OCI-M1 (cell line): Measurements from ENCODE around the gene FALEC.
A peak's percentile ranks its signal among the peaks of the same experiment; 100 is the strongest.
"Not testable (repeated sequence)": the region's sequence is repeated elsewhere in the genome, so short reads cannot be mapped to it uniquely, and the experiment has no call there.

ENCODE experiments used
- DNase-seq: peaks from one replicate; lab custom pipeline; 2025; lab: John Stamatoyannopoulos, UW

The FALEC gene

DNA sequence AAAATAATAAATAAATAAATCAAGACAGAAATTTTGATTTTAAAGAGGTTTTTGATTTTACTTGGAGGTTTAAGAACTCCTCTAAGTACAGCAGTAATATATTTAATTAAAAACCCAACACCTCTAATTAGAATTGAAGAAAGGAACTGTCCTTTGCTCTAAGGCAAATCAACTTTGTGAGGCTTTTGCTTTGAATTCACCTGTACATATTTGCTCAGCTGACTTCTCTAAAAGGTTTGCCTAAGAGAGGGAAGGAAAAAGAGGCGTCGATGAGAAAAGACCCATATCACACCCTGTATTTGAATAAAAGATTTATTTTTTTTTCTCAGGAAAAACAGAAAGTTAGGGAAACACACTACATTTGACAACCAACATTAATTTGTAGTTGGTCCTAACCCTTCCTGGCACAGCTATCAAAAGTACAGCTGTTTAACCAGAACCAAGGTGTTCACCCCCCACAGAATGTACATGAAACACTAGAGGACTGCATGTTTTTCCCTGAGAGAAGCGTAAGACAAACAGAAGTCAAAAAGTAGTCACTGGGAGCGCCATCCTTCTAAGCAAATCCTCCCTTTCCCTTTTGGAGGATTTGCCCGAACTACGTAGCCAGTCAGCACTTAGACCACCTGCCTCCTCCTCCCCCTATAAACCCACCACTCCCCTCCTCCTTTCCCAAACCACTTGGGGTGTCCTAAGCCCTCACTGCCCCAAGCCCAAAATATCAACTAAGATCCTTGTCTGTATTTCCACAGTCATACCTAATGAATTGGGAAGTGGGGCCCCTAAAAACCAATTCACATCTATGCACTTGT, 58.9 kb downstream of the FALEC start:
- no peak for DNase-seq

DNA sequence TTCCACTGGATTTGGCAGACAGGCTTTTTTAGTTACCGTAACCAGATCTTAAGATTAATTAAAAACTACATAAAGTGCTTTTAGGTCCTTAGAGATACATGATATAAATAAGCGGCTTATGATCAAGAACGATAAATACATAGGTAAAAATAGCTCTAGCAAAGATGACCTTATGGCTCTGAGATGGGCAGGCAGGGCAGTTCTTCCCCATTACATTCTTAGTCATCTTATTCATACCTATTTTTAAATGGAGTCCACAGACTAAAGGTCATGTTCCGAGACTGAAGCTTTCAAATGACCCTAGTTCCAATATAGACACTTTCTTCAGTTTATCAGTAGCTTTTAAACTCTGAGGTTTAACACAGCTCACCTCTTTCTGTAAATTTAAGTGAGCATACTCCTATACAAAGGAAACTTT, 59.5 kb downstream of the FALEC start:
- DNase-seq: no peak

DNA sequence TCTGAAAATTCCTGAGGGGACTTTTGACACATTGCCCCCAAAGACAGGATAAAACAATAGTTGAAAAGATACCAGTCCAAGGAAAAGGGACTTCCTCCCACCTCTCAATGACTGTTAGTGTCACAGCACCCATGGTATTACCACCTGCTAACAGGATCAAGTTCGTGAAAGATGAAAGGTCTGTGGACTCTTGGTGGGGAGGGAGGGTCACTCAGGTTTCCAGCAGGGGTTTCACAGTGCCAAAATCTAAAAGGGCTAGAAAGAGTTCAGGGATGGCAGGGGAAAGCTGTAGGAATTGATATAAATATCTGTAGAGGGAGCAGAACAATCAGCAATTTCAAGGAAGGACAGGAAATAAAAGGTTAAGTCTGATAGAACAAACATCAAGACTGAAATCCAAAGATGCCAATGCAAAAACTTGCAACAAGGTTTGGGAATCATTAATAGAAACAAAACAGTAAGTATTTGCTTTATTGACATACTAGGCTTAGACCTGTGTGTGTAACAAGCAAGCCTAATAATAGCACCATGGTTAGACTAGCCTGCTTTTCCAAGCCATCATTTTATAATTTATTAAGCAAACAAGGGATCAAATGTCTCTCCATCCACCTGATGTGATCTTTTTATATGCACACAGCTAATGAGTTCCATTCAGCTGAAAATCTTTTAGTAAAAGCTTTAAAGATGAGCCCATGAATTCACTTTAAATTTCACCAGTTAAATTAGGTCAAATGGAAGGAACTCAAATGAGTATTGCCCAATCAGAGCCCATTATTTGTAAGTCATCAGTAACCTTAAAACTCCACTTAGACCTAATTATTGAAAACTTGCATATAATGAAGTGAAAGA, 60.2 kb downstream of the FALEC start:
- no peak for DNase-seq

DNA sequence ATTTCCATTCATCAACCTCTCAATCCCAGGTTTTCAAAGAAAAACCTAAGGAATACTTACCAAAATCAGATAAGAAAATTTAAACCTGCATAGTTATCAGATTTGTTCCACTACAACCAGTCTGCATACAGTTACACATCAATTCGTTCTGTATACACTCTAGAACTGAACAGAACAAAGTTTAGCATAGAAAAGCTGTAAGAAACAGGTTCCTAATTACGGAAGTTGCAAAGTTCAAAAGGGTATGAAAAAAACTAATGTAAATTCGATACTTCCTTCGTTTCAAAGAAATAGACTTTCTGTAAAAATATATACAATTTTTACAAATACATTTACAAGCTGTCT, 60.8 kb downstream of the FALEC start:
- DNase-seq: no peak

DNA sequence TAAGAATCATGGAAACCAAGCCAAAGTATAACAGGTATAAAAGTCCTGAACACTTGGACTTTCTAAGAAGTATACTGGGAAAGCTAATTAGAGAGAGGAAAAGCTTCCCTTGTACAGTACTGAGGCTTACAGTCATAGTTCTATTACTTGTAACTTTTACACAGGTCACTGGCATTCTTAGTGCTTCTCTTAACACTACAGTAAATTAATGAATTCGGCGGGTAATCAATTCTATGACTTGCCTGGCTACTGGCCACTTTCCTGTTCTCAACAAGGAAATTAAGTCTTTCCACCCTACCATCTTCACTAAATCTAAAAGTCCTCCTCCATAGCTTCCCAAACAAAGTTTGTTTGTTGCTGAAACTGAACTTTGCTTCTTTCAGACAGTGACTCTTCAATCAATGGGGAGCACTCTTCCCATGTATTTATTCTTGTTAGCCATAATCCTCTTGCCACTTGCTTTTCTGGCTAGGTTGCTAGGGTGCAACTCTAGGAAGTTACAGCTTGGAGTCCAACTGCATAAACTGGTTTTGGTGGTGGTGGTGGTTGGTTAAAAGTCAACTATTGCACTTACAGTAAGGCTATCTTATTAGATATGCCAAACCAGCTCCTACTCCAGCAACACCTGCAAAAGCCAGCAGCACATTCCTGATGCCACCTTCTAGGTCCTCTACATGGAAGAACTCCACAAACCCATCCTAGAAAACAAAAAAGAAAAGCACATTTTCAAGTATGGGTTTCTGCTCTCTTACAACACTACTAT, 61.4 kb downstream of the FALEC start:
- no peak for DNase-seq

DNA sequence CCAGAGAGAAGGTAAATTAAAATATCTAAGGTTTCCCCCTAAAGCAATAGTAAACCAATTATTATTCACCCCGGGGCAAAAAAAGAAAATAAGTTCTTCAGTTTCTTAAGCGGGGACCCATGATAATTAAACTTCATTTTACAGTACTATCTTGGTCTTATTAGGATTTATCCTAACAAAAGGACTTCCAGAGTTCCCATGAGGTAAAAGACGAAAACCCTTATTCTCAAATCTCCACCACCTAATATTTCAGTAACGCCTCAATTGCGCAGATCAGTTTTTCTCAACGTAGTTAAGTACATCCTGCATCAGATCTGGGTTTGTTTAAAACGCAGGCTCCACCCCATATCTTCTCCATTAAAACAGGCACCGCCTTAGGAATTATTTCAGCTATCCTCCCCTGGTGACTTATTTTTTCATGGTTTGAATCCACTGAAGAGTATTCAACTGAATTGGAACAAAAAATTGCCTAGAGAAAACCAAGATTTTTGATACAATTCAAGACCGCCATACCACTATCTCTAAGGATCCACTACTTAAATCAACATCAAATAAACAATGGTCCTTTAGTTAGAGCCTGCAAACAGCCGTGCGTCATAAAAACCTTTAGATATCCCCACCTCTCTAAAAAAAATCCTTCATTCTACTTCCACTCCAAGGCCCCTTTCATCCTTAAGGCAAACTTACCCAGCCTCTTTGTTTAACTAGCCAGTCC, 62.2 kb downstream of the FALEC start:
- DNase-seq: no peak

DNA sequence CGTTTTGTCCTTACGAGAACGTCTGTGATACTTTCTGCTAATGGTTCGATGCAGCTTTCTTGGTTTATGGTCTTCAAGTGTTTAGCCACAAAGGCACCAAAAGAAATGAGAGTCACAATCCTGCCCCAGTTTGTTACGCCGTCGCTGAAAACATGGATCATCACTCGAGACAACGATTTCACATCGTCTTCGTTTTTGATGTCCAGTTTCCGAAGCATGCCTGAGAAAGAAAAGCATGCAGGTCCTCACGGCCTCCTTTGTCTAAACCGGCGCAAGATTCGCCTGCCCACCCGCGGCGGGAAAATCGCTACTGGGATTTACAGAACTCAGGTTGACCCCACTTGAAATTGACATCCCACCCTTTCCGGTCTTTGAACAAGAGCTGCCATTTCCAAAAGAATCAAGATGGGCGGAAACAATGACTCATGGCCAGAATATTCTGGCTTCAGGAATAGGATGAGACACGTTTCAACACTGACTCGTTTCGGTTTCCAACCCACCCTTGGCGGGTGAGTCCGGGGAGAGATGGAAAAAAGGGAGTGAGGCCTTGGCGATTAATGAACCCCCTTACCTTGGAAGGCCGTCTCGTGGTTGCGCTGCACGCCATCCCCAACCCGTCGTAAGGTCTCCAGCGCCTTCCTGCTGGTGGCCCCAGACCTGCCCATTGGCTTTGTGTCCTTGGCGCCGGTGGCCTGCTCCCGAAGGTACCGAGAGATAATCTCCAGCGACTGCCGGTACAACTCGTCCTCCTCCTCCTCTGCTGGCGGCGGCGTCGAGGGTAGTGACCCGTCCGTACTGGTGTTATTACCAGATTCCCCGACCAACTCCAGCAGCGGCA, 62.9 kb downstream of the FALEC start:
- DNase-seq: peak; percentile 61

DNA sequence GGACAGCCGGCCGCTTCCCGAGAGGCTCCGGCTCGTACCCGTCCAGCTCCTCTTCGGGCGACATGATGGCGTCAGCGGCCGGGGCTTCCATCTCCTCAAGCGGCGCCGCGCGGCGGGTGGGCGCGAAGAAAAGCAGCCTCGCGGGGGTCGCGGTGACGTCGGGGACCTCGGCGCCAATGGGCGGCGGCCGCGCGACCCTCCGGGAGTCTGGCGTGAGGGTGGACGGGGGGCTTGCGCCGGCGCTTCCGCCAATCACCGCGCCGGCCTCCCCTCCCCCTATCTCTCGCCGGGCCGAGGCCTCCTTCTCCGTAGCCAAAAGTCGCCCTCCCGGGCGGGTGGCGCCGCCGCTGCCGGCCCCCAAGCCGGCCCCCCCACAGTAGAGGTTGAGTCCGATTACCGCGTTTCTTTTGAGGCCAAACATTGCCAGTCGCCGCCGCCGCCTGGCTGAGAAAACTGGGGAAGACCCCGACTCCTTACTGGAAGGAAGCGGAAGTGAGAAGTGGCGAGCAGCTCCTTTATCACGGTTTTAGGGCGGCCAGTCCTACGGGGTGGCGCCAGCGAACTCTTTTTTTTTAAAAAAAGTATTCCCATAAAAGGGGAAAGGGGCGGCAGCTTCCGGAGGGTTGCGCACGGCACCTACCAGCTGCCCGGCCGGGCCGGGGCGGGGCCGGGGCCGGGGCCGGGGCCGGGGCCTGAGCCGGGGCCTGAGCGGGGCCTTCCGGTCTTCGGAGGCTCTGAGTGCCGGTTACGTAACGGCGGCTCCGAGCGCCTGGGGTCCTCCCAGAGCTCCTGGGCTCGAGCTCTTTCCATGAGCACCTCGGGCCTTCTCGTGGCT, 63.8 kb downstream of the FALEC start, which contains the start of gene MCL1:
Gene MCL1, minus strand, starts transcription at position 501 of the 835 bp plus-strand sequence. Its CDS starts 80 bp downstream, at position 421.
- peak; percentile 99 for DNase-seq

DNA sequence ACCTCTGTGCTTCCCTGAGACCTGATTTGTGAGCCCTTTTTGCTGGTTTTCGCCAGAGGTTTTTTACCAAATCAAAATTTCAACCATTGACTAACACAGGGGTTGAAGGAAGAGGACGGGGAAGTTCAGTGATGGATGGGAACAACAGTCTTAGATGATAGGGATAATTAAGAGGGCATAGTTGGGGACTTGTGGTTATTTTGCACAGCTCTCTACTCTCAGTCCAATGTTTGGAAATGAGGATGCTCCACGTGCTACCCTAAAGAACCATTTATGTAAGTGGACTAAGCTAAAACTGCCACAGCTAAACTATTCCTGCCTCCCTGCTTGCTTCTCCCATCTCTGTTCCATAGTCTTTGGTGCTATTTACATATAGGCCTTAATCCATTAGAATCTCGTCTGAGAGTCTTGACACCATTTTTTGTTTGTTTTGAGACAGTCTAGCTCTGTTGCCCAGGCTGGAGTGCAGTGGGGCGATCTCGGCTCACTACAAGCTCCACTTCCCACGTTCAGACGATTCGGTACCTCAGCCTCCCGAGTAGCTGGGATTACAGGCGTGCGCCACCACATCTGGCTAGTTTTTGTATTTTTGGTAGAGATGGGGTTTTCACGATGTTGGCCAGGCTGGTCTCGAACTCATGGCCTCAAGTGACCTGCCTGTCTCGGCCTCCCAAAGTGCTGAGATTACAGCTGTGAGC, 64.5 kb downstream of the FALEC start:
- no peak for DNase-seq

DNA sequence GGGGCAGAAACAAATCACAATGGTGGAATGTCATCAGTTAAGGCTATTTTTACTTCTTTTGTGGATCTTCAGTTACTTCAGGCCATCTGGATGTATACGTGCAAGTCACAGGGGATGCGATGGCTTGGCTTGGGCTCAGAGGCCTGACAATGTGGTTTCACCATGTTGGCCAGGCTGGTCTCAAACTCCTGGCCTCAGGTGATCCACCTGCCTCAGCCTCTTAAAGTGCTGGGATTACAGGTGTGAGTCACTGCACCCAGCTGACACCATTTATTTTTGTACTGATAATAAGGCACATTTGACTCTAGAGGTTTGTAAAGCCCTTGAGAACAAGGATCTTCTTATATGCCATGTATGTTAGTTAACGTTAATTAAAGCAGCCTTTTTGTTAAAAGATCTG, 65.4 kb downstream of the FALEC start:
- DNase-seq: not testable (repeated sequence)

DNA sequence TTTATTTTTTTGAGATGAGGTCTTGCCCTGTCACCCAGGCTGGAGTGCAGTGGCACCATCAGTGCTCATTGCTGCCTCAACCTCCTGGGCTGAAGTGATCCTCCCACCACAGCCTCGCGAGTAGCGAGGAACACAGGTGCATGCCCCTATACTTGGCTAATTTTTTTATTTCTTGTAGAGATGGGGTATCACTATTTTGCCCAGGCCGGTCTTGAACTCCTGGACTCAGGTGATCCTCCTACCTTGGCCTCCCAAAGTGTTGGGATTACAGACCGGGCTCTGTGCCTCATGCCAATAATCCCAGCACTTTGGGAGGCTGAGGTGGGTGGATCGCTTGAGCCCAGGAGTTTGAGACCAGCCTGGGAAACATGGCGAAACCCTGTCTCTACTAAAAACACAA, 65.9 kb downstream of the FALEC start:
- DNase-seq: not testable (repeated sequence)

DNA sequence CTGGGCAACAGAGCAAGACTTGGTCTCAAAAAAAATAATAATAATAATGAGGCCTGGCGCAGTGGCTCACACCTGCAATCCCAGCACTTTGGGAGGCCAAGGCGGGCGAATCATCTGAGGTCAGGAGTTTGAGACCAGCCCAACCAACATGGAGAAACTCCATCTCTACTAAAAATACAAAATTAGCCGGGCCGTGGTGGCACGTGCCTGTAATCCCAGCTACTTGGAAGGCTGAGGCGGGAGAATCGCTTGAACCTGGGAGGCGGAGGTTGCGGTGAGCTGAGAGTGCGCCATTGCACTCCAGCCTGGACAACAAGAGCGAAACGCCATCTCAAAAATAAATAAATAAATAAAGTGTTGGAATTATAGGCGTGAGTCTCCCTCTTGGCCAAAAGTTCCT, 66.4 kb downstream of the FALEC start:
- DNase-seq: not testable (repeated sequence)

DNA sequence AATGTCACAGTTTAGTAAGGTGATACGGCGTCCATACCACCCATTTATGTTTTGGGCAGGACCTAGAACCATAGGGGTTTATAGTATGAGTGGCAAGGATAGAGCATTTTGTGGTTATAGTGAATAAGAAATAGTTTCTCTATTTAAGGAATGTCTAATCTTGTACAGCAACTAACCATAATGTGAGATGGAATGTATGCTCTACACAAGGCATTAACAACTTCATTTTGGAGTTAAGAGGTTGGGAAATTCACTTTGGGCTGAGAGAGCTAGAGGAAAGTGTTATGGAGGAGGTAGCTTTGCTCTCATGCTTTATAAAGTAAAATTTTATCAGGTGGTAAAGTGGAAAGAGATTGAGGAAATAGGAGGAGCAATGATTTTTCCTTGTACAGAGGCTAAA, 66.8 kb downstream of the FALEC start:
- no peak for DNase-seq
